Measurements from ENCODE around the gene NPHS1. TPM values are rescaled to one million over a fixed set of nuclear protein-coding genes. Genes with fewer than 3 reads are reported as not detected.

Gene NPHS1
- total and polyA plus RNA-seq, 2 of the 8 experiments (the other 6 are each of a cell fraction or from before 2014, with no cell fraction given) = 1.3 to 1.4 TPM

DNA sequence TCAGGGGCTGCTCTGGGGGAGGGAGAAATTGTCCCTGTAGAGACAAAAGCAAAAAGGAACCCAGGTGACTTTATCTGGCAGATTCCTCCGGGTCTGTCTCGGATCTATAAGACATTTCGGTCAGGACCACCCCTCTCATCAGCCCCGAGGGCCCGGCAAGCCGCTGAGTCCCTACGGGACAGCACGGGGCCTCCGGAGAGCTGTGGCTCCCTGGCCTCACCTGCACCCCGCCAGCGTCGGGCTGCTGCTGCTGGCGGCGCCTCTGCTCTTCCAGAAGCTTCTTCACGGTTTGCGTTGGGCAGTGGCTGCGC, 46.1 kb upstream of the NPHS1 start:
- H3K4ac ChIP-seq (replicated peaks; ENCODE audit: insufficient read length, low read depth, low read length) = no peak overlapping the region
- H2BK20ac ChIP-seq (ENCODE audit: low read length) = no peak overlapping the region
- no peak overlapping the region for H2BK120ac ChIP-seq (replicated peaks; ENCODE audit: low read depth, low read length)
- no peak overlapping the region for H4K5ac ChIP-seq (ENCODE audit: insufficient read length, low read depth, low read length)
- H3K36me3 ChIP-seq (ENCODE audit: control insufficient read depth in 2 of 4, insufficient read depth in 4 of 4, low read length in 3 of 4) = peaks cover 8 to 37% (median 15%) of the 10 kb centered on the region in 4 experiments
- ChIA-PET CTCF (ENCODE audit: partially characterized antibody) (interaction anchor here (0.9 kb wide), 1 partner anchor 13 kb away, joined by 3 read pairs; no protein-coding TSS in a partner anchor), POLR2A (ENCODE audit: partially characterized antibody) (interaction anchor here (1.5 kb wide), 1 partner anchor 14 kb away, joined by 4 read pairs; no protein-coding TSS in a partner anchor)
- H2BK5ac ChIP-seq (ENCODE audit: low read depth, low read length) = 0 out of 2 replicates have a peak overlapping the region, but pooled peaks have one; percentile 35
- H3K14ac ChIP-seq (ENCODE audit: insufficient read length) = no peak overlapping the region
- H3K4me3 ChIP-seq (ENCODE audit: extremely low read depth in 1 of 4, insufficient read depth in 2 of 4, low read depth in 3 of 4, low read length in 4 of 4) = peak overlapping the region; percentile 88 to 94 (median 90)
- no peak for FAIRE-seq
- H2AFZ ChIP-seq (ENCODE audit: low read length) = no peak overlapping the region
- no peak overlapping the region for H3K23ac ChIP-seq (ENCODE audit: insufficient read length)
- no peak overlapping the region; a peak in 1 of 7 replicates for H3K9ac ChIP-seq (replicated peaks in 1 of 4; ENCODE audit: extremely low read depth in 1 of 4, low read depth in 3 of 4, low read length in 3 of 4)
- 46% methylated on average over 16 of the region's 17 CpGs; no CpG with 5 or more reads in 1 of the 2 experiments for WGBS, 2 experiments (ENCODE audit: extremely low coverage in 1 of 2, insufficient coverage in 1 of 2, insufficient read length in 1 of 2, insufficient replicate concordance in 2 of 2, low coverage in 1 of 2, low lambda C conversion rate in 2 of 2, missing lambda C conversion rate in 1 of 2)
- peaks cover 0 to 8% of the 10 kb centered on the region in 2 experiments; a peak in 1 of 4 replicates for H3K79me2 ChIP-seq (ENCODE audit: control insufficient read depth in 1 of 2, insufficient read depth in 2 of 2, low read length in 2 of 2)
- peaks cover 0 to 14% (median 6%) of the 10 kb centered on the region in 4 experiments; a peak in 6 of 7 replicates for H3K4me1 ChIP-seq (replicated peaks in 1 of 4; ENCODE audit: control insufficient read depth in 3 of 4, insufficient read depth in 4 of 4, low read length in 3 of 4)
- no peaks in the 10 kb centered on the region for H3K27me3 ChIP-seq (replicated peaks in 1 of 4; ENCODE audit: control insufficient read depth in 3 of 4, extremely low read depth in 1 of 4, insufficient read depth in 3 of 4, low read length in 3 of 4)
- H3K56ac ChIP-seq (replicated peaks; ENCODE audit: insufficient read length, low read depth, low read length) = no peak overlapping the region
- H3K23me2 ChIP-seq (ENCODE audit: low read depth, low read length) = peaks cover 12% of the 10 kb centered on the region
- DNase-seq (ENCODE audit: low read depth in 1 of 2, low spot score in 2 of 2) = peak in 1 of 2 experiments; percentile 50
- H3K27ac ChIP-seq (ENCODE audit: low read depth, low read length) = no peak overlapping the region
- peak overlapping the region; percentile 12; the same call in 1 of the 2 replicates for H4K8ac ChIP-seq (ENCODE audit: extremely low read depth, insufficient read depth, low read length)
- H2BK15ac ChIP-seq (ENCODE audit: low read length) = no peak overlapping the region
- H4K20me1 ChIP-seq (replicated peaks in 1 of 2; ENCODE audit: control insufficient read depth in 1 of 2, insufficient read depth in 2 of 2, low read length in 2 of 2) = peaks cover 0 to 3% of the 10 kb centered on the region in 2 experiments
- no peaks in the 10 kb centered on the region for H3K9me3 ChIP-seq (ENCODE audit: insufficient read depth in 2 of 2, low read depth in 1 of 2, low read length in 1 of 2)
- H4K91ac ChIP-seq (replicated peaks; ENCODE audit: insufficient read length, low read length) = no peak overlapping the region
- H2AK5ac ChIP-seq (ENCODE audit: low read depth, low read length) = no peak overlapping the region
- H3K79me1 ChIP-seq (ENCODE audit: low read depth, low read length) = no peaks in the 10 kb centered on the region; the same call in 1 of the 2 replicates
- H3K4me2 ChIP-seq (ENCODE audit: insufficient read depth in 1 of 2, low read depth in 2 of 2, low read length in 2 of 2) = peak overlapping the region; percentile 68 to 89
- no peak overlapping the region for H2BK12ac ChIP-seq (ENCODE audit: low read depth, low read length)
- H3K18ac ChIP-seq (ENCODE audit: extremely low read depth, low read length) = no peak overlapping the region
- TF ChIP-seq SIRT6 (IDR thresholded peaks at IDR 0.05; ENCODE audit: low read length) (no peak), SP2 (IDR thresholded peaks at IDR 0.05; ENCODE audit: low read length) (no peak), NRF1 (IDR thresholded peaks at IDR 0.05; ENCODE audit: low read depth, low read length) (no peak), MAFK (IDR thresholded peaks at IDR 0.05; ENCODE audit: low read depth, low read length) (no peak), POU5F1 (IDR thresholded peaks at IDR 0.05; ENCODE audit: low read depth, low read length) (no peak)
